NCI-H2227 treated with DMSO at 0.1 percent for 48 hours (cell line): ENCODE results near the gene GRB14.

ENCODE experiments used
- DNase-seq: peaks from one replicate; lab custom pipeline; 2025; lab: John Stamatoyannopoulos, UW

GRB14 gene

GRCh38 chr2:164613321-164613982 lies 7.8 kb downstream of the GRB14 start:
- DNase-seq: no peak

- no peak for DNase-seq
Measured at GRCh38 chr2:164609790-164610189, 11.5 kb downstream of the GRB14 start.

GRCh38 chr2:164606557-164606956 lies 14.7 kb downstream of the GRB14 start:
- no peak for DNase-seq

- DNase-seq: no peak
Measured at GRCh38 chr2:164605295-164605694, 16.0 kb downstream of the GRB14 start.

- no peak for DNase-seq
Measured at GRCh38 chr2:164600763-164601162, 20.5 kb downstream of the GRB14 start.

- peak; percentile 38 for DNase-seq
Measured at GRCh38 chr2:164599954-164600589, 21.2 kb downstream of the GRB14 start.

- DNase-seq: no peak
Measured at GRCh38 chr2:164597983-164598382, 23.3 kb downstream of the GRB14 start.

GRCh38 chr2:164595031-164595430 lies 26.3 kb downstream of the GRB14 start:
- no peak for DNase-seq

GRCh38 chr2:164593959-164594358 lies 27.3 kb downstream of the GRB14 start:
- no peak for DNase-seq

GRCh38 chr2:164593541-164593940 lies 27.7 kb downstream of the GRB14 start:
- DNase-seq: no peak

- no peak for DNase-seq
Measured at GRCh38 chr2:164589522-164589921, 31.8 kb downstream of the GRB14 start.

GRCh38 chr2:164581050-164581449 lies 40.2 kb downstream of the GRB14 start:
- no peak for DNase-seq

GRCh38 chr2:164574931-164575330 lies 46.4 kb downstream of the GRB14 start:
- no peak for DNase-seq

- no peak for DNase-seq
Measured at GRCh38 chr2:164570475-164570874, 50.8 kb downstream of the GRB14 start.

- DNase-seq: no peak
Measured at GRCh38 chr2:164569378-164569777, 51.9 kb downstream of the GRB14 start.

GRCh38 chr2:164568317-164568716 lies 53.0 kb downstream of the GRB14 start:
- no peak for DNase-seq

- no peak for DNase-seq
Measured at GRCh38 chr2:164567335-164567989, 53.8 kb downstream of the GRB14 start.

GRCh38 chr2:164565359-164565758 lies 55.9 kb downstream of the GRB14 start:
- DNase-seq: no peak

- no peak for DNase-seq
Measured at GRCh38 chr2:164562666-164563065, 58.6 kb downstream of the GRB14 start.

- no peak for DNase-seq
Measured at GRCh38 chr2:164561991-164562390, 59.3 kb downstream of the GRB14 start.

- DNase-seq: no peak
Measured at GRCh38 chr2:164561416-164561815, 59.9 kb downstream of the GRB14 start.

GRCh38 chr2:164560902-164561301 lies 60.4 kb downstream of the GRB14 start:
- DNase-seq: no peak

- peak; percentile 11 for DNase-seq
Measured at GRCh38 chr2:164560181-164560792, 61.0 kb downstream of the GRB14 start.
